ENCODE data around the gene NAIP.

- TF ChIP-seq, protein P1, sequence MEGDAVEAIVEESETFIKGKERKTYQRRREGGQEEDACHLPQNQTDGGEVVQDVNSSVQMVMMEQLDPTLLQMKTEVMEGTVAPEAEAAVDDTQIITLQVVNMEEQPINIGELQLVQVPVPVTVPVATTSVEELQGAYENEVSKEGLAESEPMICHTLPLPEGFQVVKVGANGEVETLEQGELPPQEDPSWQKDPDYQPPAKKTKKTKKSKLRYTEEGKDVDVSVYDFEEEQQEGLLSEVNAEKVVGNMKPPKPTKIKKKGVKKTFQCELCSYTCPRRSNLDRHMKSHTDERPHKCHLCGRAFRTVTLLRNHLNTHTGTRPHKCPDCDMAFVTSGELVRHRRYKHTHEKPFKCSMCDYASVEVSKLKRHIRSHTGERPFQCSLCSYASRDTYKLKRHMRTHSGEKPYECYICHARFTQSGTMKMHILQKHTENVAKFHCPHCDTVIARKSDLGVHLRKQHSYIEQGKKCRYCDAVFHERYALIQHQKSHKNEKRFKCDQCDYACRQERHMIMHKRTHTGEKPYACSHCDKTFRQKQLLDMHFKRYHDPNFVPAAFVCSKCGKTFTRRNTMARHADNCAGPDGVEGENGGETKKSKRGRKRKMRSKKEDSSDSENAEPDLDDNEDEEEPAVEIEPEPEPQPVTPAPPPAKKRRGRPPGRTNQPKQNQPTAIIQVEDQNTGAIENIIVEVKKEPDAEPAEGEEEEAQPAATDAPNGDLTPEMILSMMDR (IDR thresholded peaks at IDR 0.05), result no peak
- TF ChIP-seq POLR2AphosphoS5 (IDR thresholded peaks at IDR 0.05), result no peak
- no peak for TF ChIP-seq POLR2A (IDR thresholded peaks at IDR 0.05)
Observed at GRCh38 chr5:71014176-71014575, 11.0 kb downstream of the NAIP start.

All from sigmoid colon (tissue), 4 donors.